ENCODE results near the gene SMG6. TPM values are rescaled to one million over a fixed set of nuclear protein-coding genes. Genes with fewer than 3 reads are reported as not detected.

SMG6 gene
- polyA plus RNA-seq, 3 donors = 27.1 to 32.1 (median 28.0) TPM

- no peak for DNase-seq (ENCODE audit: extremely low read depth in 1 of 11, low read depth in 9 of 11, low spot score in 4 of 11)
These were observed 108.7 kb downstream of the SMG6 start for GRCh38 chr17:2194889-2195335.

GRCh38 chr17:2192367-2193057, 111.1 kb downstream of the SMG6 start:
- no peak for DNase-seq (ENCODE audit: extremely low read depth in 1 of 11, low read depth in 9 of 11, low spot score in 4 of 11)

GRCh38 chr17:2191785-2192184, 111.8 kb downstream of the SMG6 start:
- DNase-seq (ENCODE audit: extremely low read depth in 1 of 11, low read depth in 9 of 11, low spot score in 4 of 11) = peak in 1 of 11 donors; percentile 57

GRCh38 chr17:2191227-2191626, 112.4 kb downstream of the SMG6 start:
- DNase-seq (ENCODE audit: extremely low read depth in 1 of 11, low read depth in 9 of 11, low spot score in 4 of 11) = no peak

- DNase-seq (ENCODE audit: extremely low read depth in 1 of 11, low read depth in 9 of 11, low spot score in 4 of 11) = no peak
These were observed 113.6 kb downstream of the SMG6 start for GRCh38 chr17:2190014-2190413.

- DNase-seq (ENCODE audit: extremely low read depth in 1 of 11, low read depth in 9 of 11, low spot score in 4 of 11) = no peak
These were observed 114.5 kb downstream of the SMG6 start for GRCh38 chr17:2188971-2189630.

GRCh38 chr17:2187758-2188157, 115.8 kb downstream of the SMG6 start:
- no peak for DNase-seq (ENCODE audit: extremely low read depth in 1 of 11, low read depth in 9 of 11, low spot score in 4 of 11)

- DNase-seq (ENCODE audit: extremely low read depth in 1 of 11, low read depth in 9 of 11, low spot score in 4 of 11) = no peak
These were observed 116.6 kb downstream of the SMG6 start for GRCh38 chr17:2186937-2187336.

GRCh38 chr17:2184993-2185931, 118.3 kb downstream of the SMG6 start:
- no peak for DNase-seq (ENCODE audit: extremely low read depth in 1 of 11, low read depth in 9 of 11, low spot score in 4 of 11)

- DNase-seq (ENCODE audit: extremely low read depth in 1 of 11, low read depth in 9 of 11, low spot score in 4 of 11) = no peak
These were observed 120.2 kb downstream of the SMG6 start for GRCh38 chr17:2183346-2183745.

- DNase-seq (ENCODE audit: extremely low read depth in 1 of 11, low read depth in 9 of 11, low spot score in 4 of 11) = no peak
These were observed 121.6 kb downstream of the SMG6 start for GRCh38 chr17:2181897-2182448.

GRCh38 chr17:2181206-2181896, 122.2 kb downstream of the SMG6 start:
- DNase-seq (ENCODE audit: extremely low read depth in 1 of 11, low read depth in 9 of 11, low spot score in 4 of 11) = no peak

GRCh38 chr17:2180768-2181167, 122.8 kb downstream of the SMG6 start:
- DNase-seq (ENCODE audit: extremely low read depth in 1 of 11, low read depth in 9 of 11, low spot score in 4 of 11) = no peak

GRCh38 chr17:2179615-2180295, 123.8 kb downstream of the SMG6 start:
- DNase-seq (ENCODE audit: extremely low read depth in 1 of 11, low read depth in 9 of 11, low spot score in 4 of 11) = peak; percentile 80 to 91 (median 85)

- DNase-seq (ENCODE audit: extremely low read depth in 1 of 11, low read depth in 9 of 11, low spot score in 4 of 11) = no peak
These were observed 124.6 kb downstream of the SMG6 start for GRCh38 chr17:2178798-2179501.

- DNase-seq (ENCODE audit: extremely low read depth in 1 of 11, low read depth in 9 of 11, low spot score in 4 of 11) = no peak
These were observed 126.3 kb downstream of the SMG6 start for GRCh38 chr17:2177235-2177811.

GRCh38 chr17:2176499-2177169, 127.0 kb downstream of the SMG6 start:
- peak in 3 of 11 donors; percentile 67 to 77 (median 73) for DNase-seq (ENCODE audit: extremely low read depth in 1 of 11, low read depth in 9 of 11, low spot score in 4 of 11)
